Measurements from ENCODE around the gene SDF2.

The SDF2 gene, protein sequence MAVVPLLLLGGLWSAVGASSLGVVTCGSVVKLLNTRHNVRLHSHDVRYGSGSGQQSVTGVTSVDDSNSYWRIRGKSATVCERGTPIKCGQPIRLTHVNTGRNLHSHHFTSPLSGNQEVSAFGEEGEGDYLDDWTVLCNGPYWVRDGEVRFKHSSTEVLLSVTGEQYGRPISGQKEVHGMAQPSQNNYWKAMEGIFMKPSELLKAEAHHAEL

DNA sequence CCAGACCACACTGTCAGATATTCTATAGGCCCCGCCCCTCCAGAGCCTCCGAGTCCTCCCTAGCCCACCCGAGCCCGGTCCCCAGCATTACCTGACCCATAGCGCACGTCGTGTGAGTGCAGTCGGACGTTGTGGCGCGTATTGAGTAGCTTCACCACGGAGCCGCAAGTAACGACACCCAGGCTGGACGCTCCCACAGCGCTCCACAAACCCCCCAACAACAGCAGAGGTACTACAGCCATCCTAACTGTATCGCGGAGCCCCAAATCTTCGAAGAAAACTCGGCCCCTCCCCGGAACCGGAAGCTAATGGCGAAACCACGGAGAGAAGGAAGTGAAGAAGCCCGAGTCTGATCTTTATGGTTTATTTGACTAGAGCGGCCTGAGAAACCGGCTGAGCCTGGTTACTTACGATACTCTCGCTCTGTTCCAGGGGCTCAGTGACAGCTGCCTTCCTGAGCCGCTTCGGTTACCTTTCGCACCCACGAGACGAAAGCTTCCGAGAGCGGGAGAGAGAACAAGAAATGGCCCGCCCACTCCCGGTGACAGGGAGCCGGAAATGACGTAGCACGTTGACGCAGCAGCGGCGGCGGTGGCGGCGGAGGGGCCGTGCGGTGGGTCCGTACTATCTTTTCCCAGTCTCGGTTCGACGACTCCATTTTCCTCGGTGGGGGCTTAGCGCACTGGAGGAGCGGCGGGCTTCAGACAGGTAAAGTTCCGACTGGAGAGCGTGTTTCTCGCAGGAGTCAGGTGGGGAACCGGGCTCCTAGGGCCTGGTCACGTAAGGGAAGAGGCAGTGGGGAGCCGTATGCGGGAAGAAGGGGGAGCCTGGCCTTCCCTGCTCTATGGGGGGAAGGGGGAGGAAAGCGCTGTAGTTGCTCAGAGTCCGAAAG lies at the start of gene SDF2, which contains the start of gene SUPT6H:
Gene SDF2 (minus strand): TSS at position 272 of the 892 bp plus-strand sequence. CDS start 30 bp downstream, at position 242.
Gene SUPT6H (plus strand): TSS at position 571 of the 892 bp plus-strand sequence. CDS start 11,197 bp downstream, outside the sequence.
- no peaks in the 10 kb centered on the region for H3K27me3 ChIP-seq (replicated peaks; ENCODE audit: insufficient read depth, low read length)
- H3K79me2 ChIP-seq (ENCODE audit: low read length) = peaks cover 79% of the 10 kb centered on the region
- no peaks in the 10 kb centered on the region for H4K20me1 ChIP-seq (ENCODE audit: insufficient read depth, low read length)
- peaks cover 2% of the 10 kb centered on the region; the same call in 1 of the 2 replicates for H3K36me3 ChIP-seq (replicated peaks; ENCODE audit: insufficient read depth, low read length)
- peak within 1 kb of the TSS; percentile 94 for H2AFZ ChIP-seq (ENCODE audit: low read length)
- H3K9ac ChIP-seq (ENCODE audit: low read length) = peak within 1 kb of the TSS; percentile 96
- peak within 1 kb of the TSS; percentile 97 for H3K27ac ChIP-seq (ENCODE audit: low read length)
- no peak for TF ChIP-seq EZH2phosphoT487 (IDR thresholded peaks at IDR 0.05; ENCODE audit: low read length)
- TF ChIP-seq EZH2 (optimal IDR thresholded peaks at IDR 0.05; ENCODE audit: low read depth, low read length) = no peak
- TF ChIP-seq, protein P1, sequence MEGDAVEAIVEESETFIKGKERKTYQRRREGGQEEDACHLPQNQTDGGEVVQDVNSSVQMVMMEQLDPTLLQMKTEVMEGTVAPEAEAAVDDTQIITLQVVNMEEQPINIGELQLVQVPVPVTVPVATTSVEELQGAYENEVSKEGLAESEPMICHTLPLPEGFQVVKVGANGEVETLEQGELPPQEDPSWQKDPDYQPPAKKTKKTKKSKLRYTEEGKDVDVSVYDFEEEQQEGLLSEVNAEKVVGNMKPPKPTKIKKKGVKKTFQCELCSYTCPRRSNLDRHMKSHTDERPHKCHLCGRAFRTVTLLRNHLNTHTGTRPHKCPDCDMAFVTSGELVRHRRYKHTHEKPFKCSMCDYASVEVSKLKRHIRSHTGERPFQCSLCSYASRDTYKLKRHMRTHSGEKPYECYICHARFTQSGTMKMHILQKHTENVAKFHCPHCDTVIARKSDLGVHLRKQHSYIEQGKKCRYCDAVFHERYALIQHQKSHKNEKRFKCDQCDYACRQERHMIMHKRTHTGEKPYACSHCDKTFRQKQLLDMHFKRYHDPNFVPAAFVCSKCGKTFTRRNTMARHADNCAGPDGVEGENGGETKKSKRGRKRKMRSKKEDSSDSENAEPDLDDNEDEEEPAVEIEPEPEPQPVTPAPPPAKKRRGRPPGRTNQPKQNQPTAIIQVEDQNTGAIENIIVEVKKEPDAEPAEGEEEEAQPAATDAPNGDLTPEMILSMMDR (IDR thresholded peaks at IDR 0.05; ENCODE audit: low read length) = no peak
- peaks cover 11% of the 10 kb centered on the region for H3K4me1 ChIP-seq (ENCODE audit: low read length)
- H3K9me2 ChIP-seq (replicated peaks; ENCODE audit: insufficient read depth, low read length) = no peaks in the 10 kb centered on the region
- H3K9me3 ChIP-seq (replicated peaks; ENCODE audit: insufficient read depth, low read length) = no peaks in the 10 kb centered on the region
- peak; percentile 89 for DNase-seq
- peak within 1 kb of the TSS; percentile 77 for H3K4me2 ChIP-seq (ENCODE audit: low read depth, low read length)
- peaks cover 4% of the 10 kb centered on the region; the same call in 1 of the 2 replicates for H3F3A ChIP-seq (ENCODE audit: insufficient read depth, low read length)
- peak within 1 kb of the TSS; percentile 87 for H3K4me3 ChIP-seq (ENCODE audit: low read length)

DNA sequence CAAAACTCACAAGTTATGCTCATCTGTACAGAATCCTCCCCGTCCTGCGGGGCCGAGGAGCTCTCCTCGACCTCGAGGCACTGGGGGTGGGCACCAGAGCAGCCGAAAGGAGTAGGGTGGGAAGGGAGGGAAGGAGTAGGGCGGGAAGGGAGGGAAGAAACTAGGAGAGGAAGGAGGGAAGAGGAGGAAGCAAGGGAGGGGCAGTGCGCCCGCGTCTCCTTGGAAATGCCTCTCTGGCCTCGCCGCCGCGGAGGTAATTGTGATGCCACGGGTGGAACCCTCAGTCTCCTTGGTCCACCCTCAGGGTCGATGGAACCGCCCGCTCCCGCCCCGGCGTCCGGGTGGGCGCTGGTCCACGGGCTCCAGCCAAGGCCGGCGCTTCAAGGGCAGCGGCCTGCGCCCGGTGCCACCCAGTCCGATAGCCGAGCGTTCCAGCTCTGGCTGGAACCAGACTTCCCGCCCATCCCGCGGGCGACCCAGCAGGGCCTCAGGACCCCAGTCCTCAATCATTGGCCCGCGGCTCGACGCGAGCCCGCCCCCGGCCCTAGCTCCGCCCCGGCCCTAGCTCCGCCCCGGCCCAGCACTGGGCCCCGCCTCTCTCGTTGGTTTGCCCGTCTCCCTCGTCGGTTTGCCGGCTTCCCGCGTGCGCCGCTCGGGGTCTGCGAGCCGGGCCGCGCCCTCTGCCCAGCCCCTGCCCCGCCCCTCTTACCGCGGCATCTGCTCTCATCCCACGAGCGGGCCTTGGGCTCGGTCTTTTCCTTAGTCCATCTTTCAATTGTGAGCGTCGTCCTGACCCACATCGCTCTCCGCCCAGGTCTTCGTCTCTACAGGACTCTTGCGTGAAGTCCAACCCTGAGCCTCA lies 49.4 kb upstream of the SDF2 start:
- no peaks in the 10 kb centered on the region for H3K79me2 ChIP-seq (ENCODE audit: low read length)
- TF ChIP-seq EZH2 (optimal IDR thresholded peaks at IDR 0.05; ENCODE audit: low read depth, low read length) (no peak), EZH2phosphoT487 (IDR thresholded peaks at IDR 0.05; ENCODE audit: low read length) (no peak)
- TF ChIP-seq, protein P1 (IDR thresholded peaks at IDR 0.05; ENCODE audit: low read length) = no peak
- 0 out of 2 replicates have a peak, but pooled peaks cover under 1% of the 10 kb centered on the region for H3F3A ChIP-seq (ENCODE audit: insufficient read depth, low read length)
- H3K4me3 ChIP-seq (ENCODE audit: low read length) = peak overlapping the region; percentile 79
- no peaks in the 10 kb centered on the region for H3K36me3 ChIP-seq (replicated peaks; ENCODE audit: insufficient read depth, low read length)
- no peaks in the 10 kb centered on the region for H3K9me2 ChIP-seq (replicated peaks; ENCODE audit: insufficient read depth, low read length)
- H3K27ac ChIP-seq (ENCODE audit: low read length) = no peak overlapping the region
- peaks cover 39% of the 10 kb centered on the region for H3K27me3 ChIP-seq (replicated peaks; ENCODE audit: insufficient read depth, low read length)
- peak overlapping the region; percentile 86 for H3K4me2 ChIP-seq (ENCODE audit: low read depth, low read length)
- H3K9ac ChIP-seq (ENCODE audit: low read length) = peak overlapping the region; percentile 61; the same call in 1 of the 2 replicates
- H3K9me3 ChIP-seq (replicated peaks; ENCODE audit: insufficient read depth, low read length) = no peaks in the 10 kb centered on the region
- peak; percentile 78 for DNase-seq
- no peaks in the 10 kb centered on the region for H4K20me1 ChIP-seq (ENCODE audit: insufficient read depth, low read length)
- peak overlapping the region; percentile 100 for H2AFZ ChIP-seq (ENCODE audit: low read length)
- H3K4me1 ChIP-seq (ENCODE audit: low read length) = 0 out of 2 replicates have a peak, but pooled peaks cover 3% of the 10 kb centered on the region

DNA sequence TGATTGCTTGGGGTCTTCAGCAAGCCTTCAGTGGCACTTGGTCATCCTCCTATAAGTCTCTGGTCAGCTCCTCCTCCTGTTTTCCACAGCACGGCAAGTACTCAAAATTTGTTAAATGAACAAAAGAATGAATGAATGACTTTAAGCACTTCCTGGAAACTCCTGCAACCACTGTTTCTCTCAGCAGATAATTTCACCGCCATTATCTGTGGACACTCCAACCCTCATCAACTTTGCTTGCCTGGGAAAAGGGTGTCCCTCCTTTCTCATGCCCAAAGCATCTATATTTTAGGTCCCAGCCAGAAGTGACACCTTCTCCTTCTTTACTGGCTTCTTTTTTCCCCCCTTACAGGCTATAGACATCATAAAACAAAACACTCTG lies 45.6 kb upstream of the SDF2 start:
- Histone ChIP-seq H3K9me2 (replicated peaks; ENCODE audit: insufficient read depth, low read length) (no peaks in the 10 kb centered on the region), H3F3A (ENCODE audit: insufficient read depth, low read length) (no peaks in the 10 kb centered on the region), H3K9me3 (replicated peaks; ENCODE audit: insufficient read depth, low read length) (no peaks in the 10 kb centered on the region), H2AFZ (ENCODE audit: low read length) (no peak overlapping the region), H3K79me2 (ENCODE audit: low read length) (no peaks in the 10 kb centered on the region), H3K27ac (ENCODE audit: low read length) (no peak overlapping the region), H3K4me2 (ENCODE audit: low read depth, low read length) (no peak overlapping the region), H3K9ac (ENCODE audit: low read length) (no peak overlapping the region), H4K20me1 (ENCODE audit: insufficient read depth, low read length) (no peaks in the 10 kb centered on the region), H3K4me1 (ENCODE audit: low read length) (0 out of 2 replicates have a peak, but pooled peaks cover 3% of the 10 kb centered on the region), H3K27me3 (replicated peaks; ENCODE audit: insufficient read depth, low read length) (peaks cover 5% of the 10 kb centered on the region; the same call in 1 of the 2 replicates), H3K36me3 (replicated peaks; ENCODE audit: insufficient read depth, low read length) (0 out of 2 replicates have a peak, but pooled peaks cover under 1% of the 10 kb centered on the region), H3K4me3 (ENCODE audit: low read length) (no peak overlapping the region)
- DNase-seq = no peak
- no peak for TF ChIP-seq EZH2 (optimal IDR thresholded peaks at IDR 0.05; ENCODE audit: low read depth, low read length)
- TF ChIP-seq EZH2phosphoT487 (IDR thresholded peaks at IDR 0.05; ENCODE audit: low read length) = no peak
- TF ChIP-seq, protein P1 (IDR thresholded peaks at IDR 0.05; ENCODE audit: low read length) = no peak
